Activated CD4-positive, alpha-beta T cell treated with anti-CD3 and anti-CD28 coated beads, Interleukin-2, Interleukin-4, amounts not matched to agents 100 ng/mL and 50 ng/mL, durations not matched to agents 16 hours and 8 hours (primary cell): ENCODE results near the gene KIF12.
"Not testable (repeated sequence)": the region's sequence is repeated elsewhere in the genome, so short reads cannot be mapped to it uniquely, and the experiment has no call there.

ENCODE experiments used
- DNase-seq: peaks from one replicate; pipeline ENCODE4 v3.0.0-alpha.2; 2020; ENCODE audit warnings: low spot score

KIF12 gene

DNA sequence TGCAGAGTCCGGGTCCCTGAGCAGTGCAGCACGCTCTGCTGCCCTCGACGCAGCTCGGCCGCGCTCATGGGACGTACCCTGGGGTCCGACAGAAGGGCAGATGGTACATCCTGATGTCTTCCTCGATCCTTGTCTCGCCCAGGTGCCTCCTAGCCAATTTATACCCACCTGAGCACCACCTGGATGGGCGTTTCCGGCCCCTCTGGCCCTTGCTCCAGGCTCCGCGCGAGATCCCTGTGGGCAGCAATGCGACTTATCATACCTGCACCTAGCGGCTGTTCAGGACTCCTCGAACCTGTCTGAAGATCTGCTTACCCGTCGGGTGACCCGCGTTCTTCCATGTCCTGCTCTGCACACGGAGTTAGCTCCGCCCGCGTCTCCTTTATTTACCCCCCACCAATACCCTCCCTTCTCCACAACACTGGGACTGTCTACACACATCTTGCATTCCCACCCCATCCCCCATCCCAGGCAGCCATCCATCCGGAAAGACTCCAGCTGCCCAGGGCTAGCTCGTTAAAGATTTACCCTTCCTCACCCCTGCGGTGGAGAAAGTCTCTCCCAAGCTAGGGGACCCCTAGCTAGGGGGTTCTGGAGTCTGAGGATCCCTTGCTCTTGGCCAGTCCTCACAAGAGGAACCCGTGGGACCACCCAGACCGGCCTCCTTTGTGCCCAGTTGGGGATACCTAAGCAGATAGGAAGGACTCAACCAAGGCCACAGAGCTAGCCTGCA, at the start of gene KIF12:
Gene KIF12 (minus strand): TSS at position 357 of the 733 bp plus-strand sequence. CDS start 16 bp downstream, at position 341.
- DNase-seq = no peak

GRCh38 chr9:114146735-114147134, 47.6 kb upstream of the KIF12 start:
- no peak for DNase-seq

GRCh38 chr9:114143234-114143633, 44.1 kb upstream of the KIF12 start:
- no peak for DNase-seq

- DNase-seq = no peak
Measured at GRCh38 chr9:114141553-114142402, 42.7 kb upstream of the KIF12 start.

GRCh38 chr9:114140850-114141249, 41.8 kb upstream of the KIF12 start:
- no peak for DNase-seq

- no peak for DNase-seq
Measured at GRCh38 chr9:114140401-114140800, 41.3 kb upstream of the KIF12 start.

DNA sequence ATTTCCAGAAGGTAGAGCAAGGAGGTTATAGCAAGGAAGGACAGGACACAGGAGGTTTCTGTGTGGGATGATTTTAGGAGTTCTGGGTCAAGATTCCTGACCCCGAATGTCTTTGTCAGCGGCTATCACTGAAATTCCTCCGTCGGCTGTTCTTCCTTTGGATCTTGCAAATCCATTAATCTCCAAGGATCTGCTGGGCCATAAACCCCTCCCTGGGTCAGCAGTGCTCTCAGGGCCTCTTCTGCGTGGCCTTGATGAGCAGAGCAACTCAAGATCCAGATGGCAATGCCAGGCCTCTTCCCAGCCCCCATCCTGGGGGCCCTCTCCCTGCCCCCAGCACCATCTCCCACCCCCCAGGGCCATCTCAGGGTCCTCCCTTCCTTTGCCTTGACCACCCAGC, 40.0 kb upstream of the KIF12 start:
- no peak for DNase-seq

DNA sequence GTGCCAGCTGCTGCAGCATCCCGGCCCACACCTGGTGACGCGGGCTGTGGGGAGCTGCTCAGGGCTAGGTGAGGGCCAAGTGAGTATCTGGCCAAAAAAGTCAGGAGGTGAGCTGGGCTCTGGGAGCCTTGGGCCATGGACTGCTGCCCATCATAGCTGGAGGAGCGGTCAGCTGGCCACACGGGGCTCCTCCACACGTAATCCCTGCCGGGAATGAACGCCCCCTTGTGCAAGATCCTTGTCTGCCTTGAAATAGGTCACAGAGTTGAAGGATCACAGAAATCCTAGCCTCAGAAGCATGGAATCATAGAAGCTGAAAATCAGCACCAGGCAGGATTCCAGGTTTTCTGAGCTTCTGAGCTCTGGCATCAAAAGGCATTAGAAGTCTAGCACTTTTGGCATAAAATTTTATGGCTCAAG, 39.5 kb upstream of the KIF12 start:
- no peak for DNase-seq

DNA sequence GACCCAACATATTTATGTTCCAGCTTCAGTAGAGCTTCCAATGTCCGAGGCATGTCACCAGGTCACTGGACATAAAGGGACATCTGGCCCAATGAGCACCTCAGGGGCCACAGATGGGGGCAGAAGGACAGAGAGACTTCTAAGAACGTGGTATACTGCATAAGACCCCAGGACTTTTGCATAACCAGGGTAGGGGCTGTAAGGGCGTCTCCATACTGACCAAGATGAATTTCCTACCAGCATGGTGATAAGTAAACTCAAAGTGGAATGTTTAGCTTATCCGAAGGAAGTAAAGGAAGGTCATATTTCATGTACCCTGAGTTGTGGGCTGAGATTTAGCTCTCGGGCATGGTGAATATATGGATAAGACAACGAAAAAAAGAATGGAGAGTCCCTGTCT, 38.7 kb upstream of the KIF12 start:
- DNase-seq = no peak

GRCh38 chr9:114134827-114135396, 35.8 kb upstream of the KIF12 start:
- DNase-seq = no peak

- no peak for DNase-seq
Measured at GRCh38 chr9:114132550-114132918, 33.4 kb upstream of the KIF12 start.

GRCh38 chr9:114131808-114132549, 32.9 kb upstream of the KIF12 start:
- no peak for DNase-seq

DNA sequence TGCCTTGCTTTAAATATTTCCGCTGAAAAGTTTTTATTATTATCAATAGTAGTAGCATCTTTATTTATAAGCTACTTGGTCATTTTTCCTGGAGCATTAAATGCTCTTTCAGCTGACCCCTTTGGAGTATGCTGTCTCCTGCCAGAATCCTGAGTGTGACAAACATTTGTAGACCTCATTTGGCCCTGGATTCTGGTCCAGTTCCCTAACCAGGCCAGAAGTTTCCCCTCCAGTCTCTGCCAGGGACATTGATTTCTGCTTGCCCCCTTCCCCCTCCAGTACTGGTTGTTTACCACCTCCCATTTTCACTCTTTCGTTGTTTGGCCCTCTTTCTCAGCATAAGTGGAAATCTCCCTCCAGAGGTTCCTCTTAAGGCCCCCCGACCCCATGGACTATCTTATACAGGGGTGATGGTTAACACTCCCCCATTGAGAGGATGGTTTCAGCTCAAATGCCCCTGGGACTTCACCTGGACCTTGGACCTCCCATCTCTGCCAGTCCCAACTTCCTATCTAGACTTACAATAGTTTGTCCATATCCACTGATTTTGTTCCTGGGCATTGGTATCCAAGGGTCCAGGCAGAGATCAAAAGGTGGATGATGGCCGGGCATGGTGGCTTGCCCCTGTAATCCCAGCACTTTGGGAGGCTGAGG, 31.7 kb upstream of the KIF12 start:
- DNase-seq = no peak

- DNase-seq = no peak
Measured at GRCh38 chr9:114130141-114130540, 31.0 kb upstream of the KIF12 start.

DNA sequence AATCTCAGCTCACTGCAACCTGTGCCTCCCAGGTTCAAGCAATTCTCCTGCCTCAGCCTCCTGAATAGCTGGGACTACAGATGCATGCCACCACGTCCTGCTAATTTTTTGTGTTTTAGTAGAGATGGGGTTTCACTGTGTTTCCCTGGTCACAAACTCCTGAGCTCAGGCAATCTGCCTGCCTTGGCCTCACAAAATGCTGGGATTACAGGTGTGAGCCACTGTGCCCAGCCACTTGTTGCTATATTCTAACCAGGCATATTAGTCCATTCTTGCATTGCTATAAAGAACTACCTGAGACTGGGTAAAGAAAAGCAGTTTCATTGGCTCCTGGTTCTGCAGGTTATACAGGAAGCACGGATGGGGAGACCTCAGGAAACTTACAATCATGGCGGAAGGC, 29.7 kb upstream of the KIF12 start:
- DNase-seq = not testable (repeated sequence)

DNA sequence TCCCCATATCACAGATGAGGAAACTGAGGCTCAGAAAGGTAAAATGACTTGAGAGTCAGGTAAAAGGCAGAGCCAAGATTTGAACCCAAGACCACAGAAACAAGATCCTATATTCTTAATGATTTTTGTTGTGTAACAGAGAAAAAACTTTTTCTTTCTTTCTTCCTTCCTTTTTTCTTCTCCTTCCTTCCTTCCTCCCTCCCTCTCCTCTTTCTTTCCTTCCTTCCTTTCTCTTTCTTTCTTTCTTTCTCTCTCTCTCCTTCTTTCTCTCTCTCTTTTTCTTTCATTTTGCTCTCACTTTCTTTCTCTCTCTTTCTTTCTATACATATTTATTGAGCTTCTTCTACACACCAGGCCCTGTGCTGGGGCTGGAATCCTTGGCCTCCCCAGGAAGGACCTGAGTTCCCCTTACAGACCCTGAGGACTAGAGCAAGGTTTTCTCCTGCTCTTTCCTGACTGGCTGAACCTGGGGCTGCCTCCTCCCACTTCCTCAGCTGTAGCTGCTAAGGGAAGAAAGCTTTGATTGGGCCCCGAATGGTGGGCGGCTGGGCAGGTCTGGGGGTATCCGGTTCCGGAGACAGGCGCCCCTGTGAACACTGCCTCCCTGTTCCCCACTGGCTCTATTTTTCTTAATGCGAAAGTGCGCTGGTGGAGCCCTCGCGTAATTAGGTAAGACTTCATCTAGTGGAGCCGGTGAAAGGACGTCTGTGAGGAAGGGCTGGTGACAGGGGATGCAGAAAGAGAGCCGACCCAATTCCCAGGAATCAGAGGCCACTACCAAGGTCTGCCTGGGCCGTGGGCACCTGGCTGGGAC, 27.4 kb upstream of the KIF12 start:
- DNase-seq = no peak

- DNase-seq = no peak
Measured at GRCh38 chr9:114125476-114126013, 26.5 kb upstream of the KIF12 start.

DNA sequence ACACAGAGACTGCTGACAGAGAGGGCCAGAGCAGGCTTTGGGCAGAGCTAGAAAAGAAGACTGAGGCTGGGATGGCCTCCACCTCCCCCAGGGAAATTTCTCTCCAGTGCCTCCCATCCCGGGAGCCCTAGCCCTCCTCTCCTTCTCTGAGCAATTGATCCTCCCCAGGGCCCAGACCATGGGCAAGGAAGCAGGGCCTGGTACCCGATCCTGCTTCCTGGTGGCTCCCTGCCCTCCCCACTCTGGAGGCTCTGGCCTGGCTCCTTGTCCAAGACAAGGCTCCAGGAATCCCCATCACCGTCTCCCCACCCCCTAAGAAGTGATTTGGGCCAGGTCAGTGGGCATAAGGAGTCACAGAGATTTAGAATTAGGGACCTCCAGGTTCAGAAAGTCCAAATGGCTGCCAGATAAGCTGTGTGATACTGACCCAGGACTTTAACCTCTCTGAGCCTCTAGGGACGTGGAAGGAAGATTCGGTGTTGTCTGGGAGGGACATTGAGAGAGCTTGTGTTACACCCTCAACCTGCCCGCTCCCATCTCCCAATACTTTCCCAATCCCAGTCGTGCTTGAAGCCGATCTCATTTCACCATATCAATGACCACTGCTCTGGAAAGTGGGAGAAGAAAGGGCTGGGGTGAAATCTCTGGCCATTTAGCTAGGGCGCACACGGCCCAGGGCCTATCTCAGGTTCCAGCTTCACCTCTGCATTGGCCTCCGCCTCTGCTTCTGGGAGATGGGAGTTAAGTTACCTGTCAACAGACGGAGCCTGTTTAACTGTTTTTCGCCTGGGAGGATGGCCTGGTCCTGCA, 25.8 kb upstream of the KIF12 start:
- DNase-seq = no peak

DNA sequence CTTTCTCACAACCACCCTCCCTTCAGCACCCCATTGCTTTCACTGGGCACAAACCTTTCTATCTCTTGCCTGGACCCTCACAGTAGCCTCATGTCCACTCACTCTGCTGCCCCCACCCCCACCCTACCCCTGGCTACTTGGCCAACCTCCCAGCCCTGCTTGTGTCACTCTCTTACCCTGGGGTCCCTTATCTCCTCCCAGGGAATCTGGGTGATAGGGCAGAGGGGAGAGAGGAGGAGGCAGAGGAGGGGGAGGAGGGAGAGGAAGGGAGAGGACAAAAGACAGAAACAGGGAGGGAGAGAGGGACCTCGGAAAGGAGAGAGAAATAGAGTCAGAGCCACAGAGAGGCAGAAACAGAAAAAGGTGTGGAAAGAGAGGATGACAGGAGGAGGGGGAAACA, 25.0 kb upstream of the KIF12 start:
- no peak for DNase-seq
